ENCODE measurements around the gene SLC47A1. TPM values are rescaled to one million over a fixed set of nuclear protein-coding genes. Genes with fewer than 3 reads are reported as not detected.

Gene SLC47A1
- total RNA-seq, 4 donors from 2014 or later: 0.72 to 2.2 (median 1.4) TPM; not detected in 1

GRCh38 chr17:19551591-19552148 is 18.0 kb downstream of the SLC47A1 start:
- 80 to 90% methylated on average over 2 to 7 of the region's 9 CpGs for whole genome bisulfite sequencing, 2 donors (ENCODE audit: low coverage in 1 of 2)
- no peak for ATAC-seq
- Histone ChIP-seq H3K27ac (no peak overlapping the region), H3K27me3 (no peaks in the 10 kb centered on the region), H3K4me3 (no peak overlapping the region), H3K9me3 (no peaks in the 10 kb centered on the region), H3K36me3 (no peaks in the 10 kb centered on the region), H3K4me1 (no peaks in the 10 kb centered on the region)
- TF ChIP-seq POLR2A (IDR thresholded peaks at IDR 0.05) (no peak), CTCF (IDR thresholded peaks at IDR 0.05) (no peak), EP300 (IDR thresholded peaks at IDR 0.05) (no peak), POLR2AphosphoS5 (IDR thresholded peaks at IDR 0.05) (no peak)

- Histone ChIP-seq H3K4me1 (no peaks in the 10 kb centered on the region), H3K27me3 (no peaks in the 10 kb centered on the region), H3K9me3 (peaks cover 0 to 3% (median 0%) of the 10 kb centered on the region in 3 donors), H3K36me3 (no peaks in the 10 kb centered on the region), H3K4me3 (no peak overlapping the region), H3K27ac (no peak overlapping the region)
- WGBS, 2 donors (ENCODE audit: low coverage in 1 of 2): 92 to 93% methylated on average over 8 of the region's 8 CpGs
- no peak for ATAC-seq
- no peak for TF ChIP-seq POLR2AphosphoS5 (IDR thresholded peaks at IDR 0.05)
- TF ChIP-seq POLR2A (IDR thresholded peaks at IDR 0.05): no peak
- no peak for TF ChIP-seq CTCF (IDR thresholded peaks at IDR 0.05)
- TF ChIP-seq EP300 (IDR thresholded peaks at IDR 0.05): no peak
Observed at GRCh38 chr17:19553036-19553435, 19.4 kb downstream of the SLC47A1 start.

- TF ChIP-seq CTCF (IDR thresholded peaks at IDR 0.05) (no peak), POLR2AphosphoS5 (IDR thresholded peaks at IDR 0.05) (no peak), EP300 (IDR thresholded peaks at IDR 0.05) (no peak), POLR2A (IDR thresholded peaks at IDR 0.05) (no peak)
- Histone ChIP-seq H3K9me3 (peaks cover 0 to 10% (median 0%) of the 10 kb centered on the region in 3 donors), H3K4me3 (no peak overlapping the region), H3K27me3 (no peaks in the 10 kb centered on the region), H3K4me1 (no peaks in the 10 kb centered on the region), H3K27ac (no peak overlapping the region), H3K36me3 (no peaks in the 10 kb centered on the region)
- 61 to 73% methylated on average over 9 of the region's 9 CpGs for WGBS, 2 donors (ENCODE audit: low coverage in 1 of 2)
- no peak for ATAC-seq
Observed at GRCh38 chr17:19554393-19554792, 20.7 kb downstream of the SLC47A1 start.

DNA sequence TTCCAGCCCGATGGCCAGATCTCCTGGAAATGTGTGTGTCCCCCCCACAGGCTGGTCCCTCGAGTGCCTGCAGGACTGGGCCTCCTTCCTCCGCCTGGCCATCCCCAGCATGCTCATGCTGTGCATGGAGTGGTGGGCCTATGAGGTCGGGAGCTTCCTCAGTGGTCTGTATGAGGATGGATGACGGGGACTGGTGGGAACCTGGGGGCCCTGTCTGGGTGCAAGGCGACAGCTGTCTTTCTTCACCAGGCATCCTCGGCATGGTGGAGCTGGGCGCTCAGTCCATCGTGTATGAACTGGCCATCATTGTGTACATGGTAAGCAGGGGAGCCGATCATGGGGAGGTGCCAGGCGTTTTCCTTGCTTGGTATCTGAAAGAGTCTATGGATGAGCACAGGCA is 22.1 kb downstream of the SLC47A1 start:
- Histone ChIP-seq H3K9me3 (peaks cover 0 to 10% (median 0%) of the 10 kb centered on the region in 3 donors), H3K27ac (no peak overlapping the region), H3K4me1 (no peaks in the 10 kb centered on the region), H3K4me3 (no peak overlapping the region), H3K36me3 (no peaks in the 10 kb centered on the region), H3K27me3 (peaks cover under 1% of the 10 kb centered on the region)
- ATAC-seq: no peak
- TF ChIP-seq POLR2AphosphoS5 (IDR thresholded peaks at IDR 0.05) (no peak), POLR2A (IDR thresholded peaks at IDR 0.05) (no peak), CTCF (IDR thresholded peaks at IDR 0.05) (no peak), EP300 (IDR thresholded peaks at IDR 0.05) (no peak)
- 90% methylated on average over 2 of the region's 11 CpGs; no CpG with 5 or more reads in 1 of the 2 donors for WGBS, 2 donors (ENCODE audit: low coverage in 1 of 2)

DNA sequence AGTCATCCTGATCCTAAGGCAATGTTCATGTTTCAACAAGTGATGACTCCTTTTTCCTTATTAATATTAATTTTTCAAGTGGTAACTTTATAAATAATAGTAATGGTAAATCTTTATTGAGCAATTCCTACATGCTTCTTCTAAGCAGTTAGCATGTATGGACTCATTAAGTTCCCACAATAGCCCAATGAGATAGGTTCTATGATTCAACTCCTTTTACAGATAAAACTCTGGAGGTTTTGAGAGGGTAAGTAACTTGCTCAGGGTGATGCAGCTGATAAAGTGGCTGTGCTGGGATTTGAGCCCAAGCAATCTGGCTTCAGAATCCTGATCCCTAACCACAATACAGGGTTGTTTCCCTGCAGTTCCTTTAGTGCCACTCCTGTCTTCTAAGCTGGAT is 25.3 kb downstream of the SLC47A1 start:
- no peaks in the 10 kb centered on the region for H3K4me1 ChIP-seq
- peaks cover 3% of the 10 kb centered on the region for H3K27me3 ChIP-seq
- TF ChIP-seq POLR2A (IDR thresholded peaks at IDR 0.05) (no peak), EP300 (IDR thresholded peaks at IDR 0.05) (no peak), CTCF (IDR thresholded peaks at IDR 0.05) (no peak), POLR2AphosphoS5 (IDR thresholded peaks at IDR 0.05) (no peak)
- no peak for ATAC-seq
- H3K36me3 ChIP-seq: no peaks in the 10 kb centered on the region
- H3K4me3 ChIP-seq: no peak overlapping the region
- peaks cover 0 to 10% (median 0%) of the 10 kb centered on the region in 3 donors for H3K9me3 ChIP-seq
- no peak overlapping the region for H3K27ac ChIP-seq

Data from gastroesophageal sphincter (tissue), 4 donors.